H1 (cell line): ENCODE data around the gene NOL9. TPM values are rescaled to one million over a fixed set of nuclear protein-coding genes. Genes with fewer than 3 reads are reported as not detected.

Source experiments
- CTCF ChIA-PET: fragments of 300-600 bp; sonication (Branson Sonifier 250); formaldehyde crosslinking; loops from one replicate; lab custom pipeline; 2021; ENCODE audit not compliant: partially characterized antibody; lab: Charles Lee
- POLR2A ChIA-PET: fragments of 300-600 bp; sonication (Branson Sonifier 250); formaldehyde crosslinking; loops from one replicate; lab custom pipeline; 2021; ENCODE audit warnings: inconsistent platforms; ENCODE audit not compliant: partially characterized antibody; lab: Charles Lee
- DNase-seq, 2 experiments: peaks; one replicate each; pipeline versions ENCODE4 v3.0.0 to v3.0.0-alpha.2; 2010 to 2022; ENCODE audit warnings: low spot score in 2 of 2, low read depth in 1 of 2, mixed read lengths in 1 of 2
- FAIRE-seq: peaks from 2 replicates; lab custom pipeline; 2011; peaks lifted over from hg19 to GRCh38; lab: Jason Lieb, UNC
- H2AFZ ChIP-seq: 2 replicates; pipeline ENCODE4 v1.8.1; 2012; ENCODE audit warnings: low read length, inconsistent platforms
- H2AK5ac ChIP-seq: 2 replicates; pipeline ENCODE4 v1.6.1; 2013; ENCODE audit warnings: low read depth, low read length
- H2BK120ac ChIP-seq: replicated peaks from 2 replicates; pipeline ENCODE3; 2013; ENCODE audit warnings: low read depth, low read length, inconsistent platforms
- H2BK12ac ChIP-seq: 2 replicates; pipeline ENCODE4 v1.6.1; 2013; ENCODE audit warnings: low read depth, low read length
- H2BK15ac ChIP-seq: 2 replicates; pipeline ENCODE4 v1.6.1; 2013; ENCODE audit warnings: low read length
- H2BK20ac ChIP-seq: 2 replicates; pipeline ENCODE4 v1.6.1; 2013; ENCODE audit warnings: low read length
- H2BK5ac ChIP-seq: 2 replicates; pipeline ENCODE4 v1.6.1; 2013; ENCODE audit warnings: low read depth, low read length
- H3K14ac ChIP-seq: 2 replicates; pipeline ENCODE4 v1.6.1; 2013; ENCODE audit warnings: inconsistent platforms; ENCODE audit not compliant: insufficient read length
- H3K18ac ChIP-seq: 2 replicates; pipeline ENCODE4 v1.6.1; 2013; ENCODE audit warnings: low read length; ENCODE audit errors: extremely low read depth
- H3K23ac ChIP-seq: 2 replicates; pipeline ENCODE4 v1.6.1; 2013; ENCODE audit warnings: inconsistent platforms; ENCODE audit not compliant: insufficient read length
- H3K23me2 ChIP-seq: 2 replicates; pipeline ENCODE4 v1.6.1; 2013; ENCODE audit warnings: low read depth, low read length
- H3K27ac ChIP-seq: 2 replicates; pipeline ENCODE4 v1.6.1; 2011; ENCODE audit warnings: low read depth, low read length, inconsistent platforms
- H3K27me3 ChIP-seq, 4 experiments: replicated peaks in 1 of 4; 1 replicate in 1 of 4; 2 replicates in 3 of 4; pipeline versions ENCODE4 v1.6.1 to v1.8.1; 2011 to 2013; ENCODE audit warnings: low read length in 3 of 4, mild to moderate bottlenecking in 3 of 4, inconsistent platforms in 2 of 4, mixed read lengths in 2 of 4, moderate library complexity in 1 of 4; ENCODE audit not compliant: control insufficient read depth in 3 of 4, insufficient read depth in 3 of 4; ENCODE audit errors: extremely low read depth in 1 of 4
- H3K36me3 ChIP-seq, 4 experiments: 2 replicates each; pipeline versions ENCODE4 v1.6.1 to v1.8.1; 2011 to 2013; ENCODE audit warnings: mild to moderate bottlenecking in 4 of 4, low read length in 3 of 4, moderate library complexity in 2 of 4, control low read depth in 1 of 4, inconsistent platforms in 1 of 4; ENCODE audit not compliant: insufficient read depth in 4 of 4, control insufficient read depth in 2 of 4
- H3K4ac ChIP-seq: replicated peaks from 2 replicates; pipeline ENCODE3; 2013; ENCODE audit warnings: low read length, low read depth, mixed read lengths, inconsistent platforms; ENCODE audit not compliant: insufficient read length
- H3K4me1 ChIP-seq, 4 experiments: replicated peaks in 1 of 4; 1 replicate in 1 of 4; 2 replicates in 3 of 4; pipeline versions ENCODE4 v1.6.1 to v1.8.1; 2011 to 2013; ENCODE audit warnings: low read length in 3 of 4, inconsistent platforms in 2 of 4, mixed read lengths in 1 of 4; ENCODE audit not compliant: insufficient read depth in 4 of 4, control insufficient read depth in 3 of 4
- H3K4me2 ChIP-seq, 2 experiments: 2 replicates each; pipeline versions ENCODE4 v1.6.1 to v1.8.1; 2011 to 2013; ENCODE audit warnings: low read depth in 2 of 2, low read length in 2 of 2, control low read depth in 1 of 2, inconsistent platforms in 1 of 2, mild to moderate bottlenecking in 1 of 2; ENCODE audit not compliant: insufficient read depth in 1 of 2
- H3K4me3 ChIP-seq, 4 experiments: fragments of 200-600, 300-600 bp in 1 of 4; sonication (generic), shearing (Covaris generic), sonication (Bioruptor Twin) in 1 of 4; 2 replicates each; pipeline versions ENCODE4 v1.5.1 to v1.8.1; 2011 to 2016; ENCODE audit warnings: low read length in 4 of 4, low read depth in 3 of 4, control low read depth in 2 of 4, inconsistent platforms in 2 of 4, mild to moderate bottlenecking in 2 of 4, mixed read lengths in 1 of 4, moderate library complexity in 1 of 4; ENCODE audit not compliant: insufficient read depth in 2 of 4; ENCODE audit errors: extremely low read depth in 1 of 4
- H3K56ac ChIP-seq: replicated peaks from 2 replicates; pipeline ENCODE3; 2013; ENCODE audit warnings: low read depth, mild to moderate bottlenecking, mixed read lengths, low read length, inconsistent platforms; ENCODE audit not compliant: insufficient read length
- H3K79me1 ChIP-seq: 2 replicates; pipeline ENCODE4 v1.6.1; 2013; ENCODE audit warnings: low read depth, low read length, control low read depth
- H3K79me2 ChIP-seq, 2 experiments: 2 replicates each; pipeline versions ENCODE4 v1.6.1 to v1.8.1; 2012 to 2013; ENCODE audit warnings: low read length in 2 of 2, mild to moderate bottlenecking in 2 of 2, inconsistent platforms in 1 of 2; ENCODE audit not compliant: insufficient read depth in 2 of 2, control insufficient read depth in 1 of 2
- H3K9ac ChIP-seq, 4 experiments: replicated peaks in 1 of 4; 1 replicate in 1 of 4; 2 replicates in 3 of 4; pipeline versions ENCODE4 v1.6.1 to v1.8.1; 2011 to 2013; ENCODE audit warnings: low read depth in 3 of 4, low read length in 3 of 4, control low read depth in 2 of 4, mild to moderate bottlenecking in 2 of 4, moderate library complexity in 2 of 4, inconsistent platforms in 1 of 4; ENCODE audit errors: extremely low read depth in 1 of 4
- H3K9me3 ChIP-seq, 2 experiments: 2 replicates each; pipeline versions ENCODE4 v1.6.1 to v1.8.1; 2012 to 2013; ENCODE audit warnings: mild to moderate bottlenecking in 2 of 2, moderate library complexity in 2 of 2, control low read depth in 1 of 2, inconsistent platforms in 1 of 2, low read depth in 1 of 2, low read length in 1 of 2, mixed read lengths in 1 of 2; ENCODE audit not compliant: insufficient read depth in 2 of 2
- H4K20me1 ChIP-seq, 2 experiments: replicated peaks in 1 of 2; 2 replicates each; pipeline versions ENCODE3 to v1.8.1; 2011 to 2013; ENCODE audit warnings: inconsistent platforms in 2 of 2, low read length in 2 of 2, mild to moderate bottlenecking in 1 of 2; ENCODE audit not compliant: insufficient read depth in 2 of 2, control insufficient read depth in 1 of 2
- H4K5ac ChIP-seq: 2 replicates; pipeline ENCODE4 v1.6.1; 2013; ENCODE audit warnings: low read length, low read depth, mixed read lengths, inconsistent platforms; ENCODE audit not compliant: insufficient read length
- H4K8ac ChIP-seq: 2 replicates; pipeline ENCODE4 v1.8.0; 2013; ENCODE audit warnings: mild to moderate bottlenecking, moderate library complexity, low read length, inconsistent platforms; ENCODE audit not compliant: insufficient read depth; ENCODE audit errors: extremely low read depth
- H4K91ac ChIP-seq: replicated peaks from 2 replicates; pipeline ENCODE3; 2013; ENCODE audit warnings: low read length, mixed read lengths, inconsistent platforms; ENCODE audit not compliant: insufficient read length
- CBX8 ChIP-seq: fragments of 300-800, 300-1000 bp; sonication (generic); IDR thresholded peaks from 2 replicates; pipeline ENCODE4 v1.7.1; 2016; ENCODE audit warnings: low read depth, low read length, borderline replicate concordance
- CHD2 ChIP-seq: IDR thresholded peaks from 2 replicates; pipeline ENCODE4 v1.6.1; 2012; ENCODE audit warnings: low read length, improper control_type of control experiment
- E2F6 ChIP-seq: IDR thresholded peaks from 2 replicates; pipeline ENCODE4 v1.6.1; 2012; ENCODE audit warnings: inconsistent platforms
- EGR1 ChIP-seq: IDR thresholded peaks from 2 replicates; pipeline ENCODE4 v1.6.1; 2011; ENCODE audit warnings: low read depth, low read length, borderline replicate concordance
- EP300 ChIP-seq, 2 experiments: IDR thresholded peaks; 1 replicate in 1 of 2; 2 replicates in 1 of 2; pipeline ENCODE4 v1.6.1; 2011 to 2012; ENCODE audit warnings: low read depth in 2 of 2, low read length in 2 of 2, mild to moderate bottlenecking in 2 of 2, borderline replicate concordance in 1 of 2, inconsistent platforms in 1 of 2, moderate library complexity in 1 of 2
- FOSL1 ChIP-seq: IDR thresholded peaks from 2 replicates; pipeline ENCODE4 v1.6.1; 2011; ENCODE audit warnings: mild to moderate bottlenecking, low read depth, low read length, moderate library complexity; ENCODE audit not compliant: insufficient read depth
- MAX ChIP-seq: IDR thresholded peaks from 2 replicates; pipeline ENCODE4 v1.6.1; 2012; ENCODE audit warnings: inconsistent platforms
- NRF1 ChIP-seq: IDR thresholded peaks from 2 replicates; pipeline ENCODE4 v1.6.1; 2011; ENCODE audit warnings: mild to moderate bottlenecking, low read depth, low read length, improper control_type of control experiment
- POLR2A ChIP-seq, 2 experiments: IDR thresholded peaks; 1 replicate in 1 of 2; 2 replicates in 1 of 2; pipeline ENCODE4 v1.6.1; 2011; ENCODE audit warnings: low read depth in 2 of 2, low read length in 2 of 2, mild to moderate bottlenecking in 2 of 2; ENCODE audit errors: control extremely low read depth in 1 of 2
- SUZ12 ChIP-seq: fragments of 200-600 bp; sonication (generic); IDR thresholded peaks from 2 replicates; pipeline ENCODE4 v1.6.1; 2012; ENCODE audit warnings: mild to moderate bottlenecking, inconsistent platforms, low read length, moderate library complexity, mixed read lengths
- USF2 ChIP-seq: IDR thresholded peaks from 2 replicates; pipeline ENCODE4 v1.6.1; 2011; ENCODE audit warnings: low read length, improper control_type of control experiment
- ZNF274 ChIP-seq: IDR thresholded peaks from 2 replicates; pipeline ENCODE4 v1.7.0; 2012; ENCODE audit warnings: low read length, borderline replicate concordance; ENCODE audit errors: extremely low read depth
- WGBS, 2 experiments: shearing (Covaris generic) in 1 of 2; methylation state at CpG; one replicate each; pipeline versions ENCODE4 v1.1.6 to v1.1.7; 2013 to 2015; ENCODE audit warnings: low lambda C conversion rate in 2 of 2, mixed read lengths in 2 of 2, inconsistent platforms in 1 of 2, low coverage in 1 of 2, missing lambda C conversion rate in 1 of 2; ENCODE audit not compliant: insufficient replicate concordance in 2 of 2, insufficient coverage in 1 of 2, insufficient read length in 1 of 2; ENCODE audit errors: extremely low coverage in 1 of 2, missing lambda C conversion rate in 1 of 2; 5-methylcytosine and 5-hydroxymethylcytosine counted together
- polyA plus RNA-seq, 7 experiments: library from polyadenylated mRNA; depleted of rRNA in 3 of 7; stranded (reverse) in 5 of 7; unstranded in 2 of 7; fragments of >200 nt in 5 of 7; fragments of 200-250 nt in 2 of 7; gene quantifications; 1 replicate in 5 of 7; 2 replicates in 1 of 7; 4 replicates in 1 of 7; pipeline versions ENCODE4 v1.2.1 to v1.2.3, GENCODE V29; 2011 to 2013; ENCODE audit warnings: missing spikeins in 2 of 7, mixed read lengths in 2 of 7
- total RNA-seq: library from RNA; stranded (reverse); fragmentation: NEBNext Ultra II Directional; extraction: Animal tissue kit (Norgen Biotek cat#: 25700); gene quantifications from 2 replicates; pipeline ENCODE4 v1.2.1, GENCODE V29; 2021

The NOL9 gene
- total and polyA plus RNA-seq, 2 of the 8 experiments (the other 6 are each of a cell fraction or from before 2014, with no cell fraction given) = 17.1 to 38.1 TPM

GRCh38 chr1:6570987-6571386, 16.7 kb upstream of the NOL9 start:
- Histone ChIP-seq H2AK5ac (no peak overlapping the region), H2BK20ac (no peak overlapping the region), H3K79me2 (no peaks in the 10 kb centered on the region), H3K4me3 (no peak overlapping the region), H3K4ac (peak overlapping the region; percentile 4), H2BK5ac (no peak overlapping the region), H4K20me1 (peaks cover 0 to 1% of the 10 kb centered on the region in 2 experiments), H3K4me1 (peaks cover 0 to 4% (median 2%) of the 10 kb centered on the region in 4 experiments; a peak in 3 of 7 replicates), H3K23ac (no peak overlapping the region), H2BK15ac (no peak overlapping the region), H3K27me3 (peaks cover 0 to 2% (median 0%) of the 10 kb centered on the region in 4 experiments; a peak in 1 of 7 replicates), H3K36me3 (no peaks in the 10 kb centered on the region), H2BK120ac (no peak overlapping the region), H3K4me2 (no peak overlapping the region), H4K5ac (no peak overlapping the region), H3K18ac (no peak overlapping the region), H4K8ac (no peak overlapping the region), H3K27ac (no peak overlapping the region), H3K9me3 (no peaks in the 10 kb centered on the region), H3K14ac (no peak overlapping the region), H3K79me1 (no peaks in the 10 kb centered on the region), H3K56ac (no peak overlapping the region), H2AFZ (no peak overlapping the region), H4K91ac (no peak overlapping the region), H3K23me2 (no peaks in the 10 kb centered on the region; the same call in 1 of the 2 replicates), H3K9ac (no peak overlapping the region), H2BK12ac (no peak overlapping the region)
- DNase-seq (no peak), FAIRE-seq (no peak)
- POLR2A ChIA-PET = interaction anchor here (2.4 kb wide), 1 partner anchor 33 kb away, joined by 8 read pairs; no protein-coding TSS in a partner anchor
- WGBS, 2 experiments = 68% methylated on average over 5 of the region's 5 CpGs; no CpG with 5 or more reads in 1 of the 2 experiments
- CTCF ChIA-PET = interaction anchor here (0.8 to 2.3 kb wide), 4 partner anchors 9 to 91 kb away, joined by 3 to 12 read pairs (median 6); no protein-coding TSS in a partner anchor
- TF ChIP-seq CBX8 (no peak), EGR1 (no peak), CHD2 (no peak), SUZ12 (no peak), EP300 (IDR thresholded peaks at IDR 0.05; ENCODE audit: borderline replicate concordance in 1 of 2, low read depth in 2 of 2, low read length in 2 of 2) (no peak), FOSL1 (no peak), POLR2A (IDR thresholded peaks at IDR 0.05; ENCODE audit: control extremely low read depth in 1 of 2, low read depth in 2 of 2, low read length in 2 of 2) (no peak), MAX (no peak), ZNF274 (no peak), NRF1 (no peak), USF2 (no peak), E2F6 (no peak)
